IMR-90 (cell line): ENCODE data around the gene SLC25A21. TPM values are rescaled to one million over a fixed set of nuclear protein-coding genes. Genes with fewer than 3 reads are reported as not detected.

Experiments used
- ATAC-seq: fragments of 200-7000 bp; cut with Tn5 transposase; 2 replicates; pipeline ENCODE4 v1.9.1; 2020; ENCODE audit warnings: low read depth, mild to moderate bottlenecking, moderate library complexity
- BruUV-seq: library from RNA; stranded (reverse); fragments of 400-500 nt; replicated peaks from 2 replicates; lab custom pipeline; 2021; lab: Mats Ljungman, UMichigan
- CTCF ChIA-PET: fragments of 300-600 bp; formaldehyde crosslinking; extraction: SDS; loops from one replicate; lab custom pipeline; 2021; ENCODE audit warnings: antibody characterized with exemption; lab: Yijun Ruan, JAX
- POLR2A ChIA-PET: fragments of 300-600 bp; sonication (Branson Sonifier 250); formaldehyde crosslinking; loops from one replicate; lab custom pipeline; 2022; ENCODE audit warnings: antibody characterized with exemption; ENCODE audit not compliant: unreplicated experiment; lab: Charles Lee
- DNase-seq: peaks from one replicate; pipeline ENCODE4 v3.0.0; 2013
- H2AFZ ChIP-seq: replicated peaks from 2 replicates; pipeline ENCODE3; 2013; ENCODE audit warnings: low read length, mild to moderate bottlenecking; ENCODE audit not compliant: poor library complexity
- H2AK5ac ChIP-seq: 2 replicates; pipeline ENCODE4 v1.6.1; 2013; ENCODE audit warnings: low read depth, low read length, inconsistent platforms
- H2AK9ac ChIP-seq: replicated peaks from 2 replicates; pipeline ENCODE3; 2013; ENCODE audit warnings: mild to moderate bottlenecking, low read depth, low read length, moderate library complexity; ENCODE audit not compliant: poor library complexity
- H2BK120ac ChIP-seq: 2 replicates; pipeline ENCODE4 v1.6.1; 2013; ENCODE audit warnings: low read depth, low read length, inconsistent platforms
- H2BK15ac ChIP-seq: 3 replicates; pipeline ENCODE4 v1.6.1; 2013; ENCODE audit warnings: low read depth, low read length, inconsistent platforms
- H2BK20ac ChIP-seq: 2 replicates; pipeline ENCODE4 v1.6.1; 2013; ENCODE audit warnings: low read depth, mild to moderate bottlenecking, inconsistent platforms, low read length, moderate library complexity
- H2BK5ac ChIP-seq: 2 replicates; pipeline ENCODE4 v1.6.1; 2013; ENCODE audit warnings: mild to moderate bottlenecking, low read depth, low read length, inconsistent platforms; ENCODE audit not compliant: poor library complexity, severe bottlenecking
- H3K14ac ChIP-seq: replicated peaks from 2 replicates; pipeline ENCODE4 v1.6.1; 2013; ENCODE audit warnings: low read depth, low read length, inconsistent platforms
- H3K18ac ChIP-seq: 2 replicates; pipeline ENCODE4 v1.6.1; 2013; ENCODE audit warnings: low read depth, low read length, control low read depth
- H3K23ac ChIP-seq: 2 replicates; pipeline ENCODE4 v1.6.1; 2013; ENCODE audit warnings: low read depth, low read length, inconsistent platforms
- H3K27ac ChIP-seq: 2 replicates; pipeline ENCODE4 v1.5.1; 2013; ENCODE audit warnings: mild to moderate bottlenecking, control low read depth, low read length; ENCODE audit not compliant: insufficient read depth
- H3K27me3 ChIP-seq: 2 replicates; pipeline ENCODE4 v1.6.1; 2013; ENCODE audit warnings: low read length; ENCODE audit not compliant: control insufficient read depth, insufficient read depth
- H3K36me3 ChIP-seq: 2 replicates; pipeline ENCODE4 v1.6.1; 2013; ENCODE audit warnings: low read length, mixed read lengths; ENCODE audit not compliant: control insufficient read depth, insufficient read depth
- H3K4ac ChIP-seq: 2 replicates; pipeline ENCODE4 v1.6.1; 2013; ENCODE audit warnings: low read depth, low read length, inconsistent platforms
- H3K4me1 ChIP-seq: 2 replicates; pipeline ENCODE4 v1.6.1; 2013; ENCODE audit warnings: low read length, mixed read lengths; ENCODE audit not compliant: control insufficient read depth, insufficient read depth
- H3K4me2 ChIP-seq: 2 replicates; pipeline ENCODE4 v1.6.1; 2013; ENCODE audit warnings: low read depth, mild to moderate bottlenecking, control low read depth, low read length, moderate library complexity
- H3K4me3 ChIP-seq: 2 replicates; pipeline ENCODE4 v1.5.1; 2013; ENCODE audit warnings: low read depth, mild to moderate bottlenecking, control low read depth, low read length, moderate library complexity; ENCODE audit not compliant: insufficient read depth
- H3K56ac ChIP-seq: 2 replicates; pipeline ENCODE4 v1.6.1; 2013; ENCODE audit warnings: low read length, inconsistent platforms; ENCODE audit not compliant: insufficient read depth; ENCODE audit errors: extremely low read depth
- H3K79me1 ChIP-seq, 2 experiments: 2 replicates each; pipeline ENCODE4 v1.6.1; 2013; ENCODE audit warnings: low read length in 2 of 2, inconsistent platforms in 1 of 2, low read depth in 1 of 2
- H3K9ac ChIP-seq: 2 replicates; pipeline ENCODE4 v1.6.1; 2013; ENCODE audit warnings: low read depth, low read length, control low read depth
- H3K9me1 ChIP-seq: 2 replicates; pipeline ENCODE4 v1.6.1; 2013; ENCODE audit warnings: low read length, inconsistent platforms; ENCODE audit not compliant: insufficient read depth
- H3K9me3 ChIP-seq: 2 replicates; pipeline ENCODE4 v1.6.1; 2013; ENCODE audit warnings: low read length; ENCODE audit not compliant: control insufficient read depth, insufficient read depth
- H4K20me1 ChIP-seq: 2 replicates; pipeline ENCODE4 v1.6.1; 2013; ENCODE audit warnings: low read length, inconsistent platforms; ENCODE audit not compliant: insufficient read depth
- H4K5ac ChIP-seq: 2 replicates; pipeline ENCODE4 v1.6.1; 2013; ENCODE audit warnings: mild to moderate bottlenecking, low read depth, low read length, control low read depth
- H4K8ac ChIP-seq, 2 experiments: 2 replicates each; pipeline ENCODE4 v1.6.1; 2013; ENCODE audit warnings: low read depth in 2 of 2, low read length in 2 of 2, control low read depth in 1 of 2, inconsistent platforms in 1 of 2
- H4K91ac ChIP-seq: 2 replicates; pipeline ENCODE4 v1.6.1; 2013; ENCODE audit warnings: low read depth, low read length, inconsistent platforms; ENCODE audit not compliant: insufficient read depth
- BHLHE40 ChIP-seq: fragments of 150-350 bp; IDR thresholded peaks from 2 replicates; pipeline ENCODE4 v1.6.1; 2016; ENCODE audit warnings: mild to moderate bottlenecking, low read depth, low read length
- CHD1 ChIP-seq: IDR thresholded peaks from 2 replicates; pipeline ENCODE4 v1.6.1; 2012; ENCODE audit warnings: low read depth, low read length, improper control_type of control experiment
- ELK1 ChIP-seq: fragments of 150-350 bp; IDR thresholded peaks from 2 replicates; pipeline ENCODE4 v1.6.1; 2016; ENCODE audit warnings: low read depth, mild to moderate bottlenecking, low read length, moderate library complexity, borderline replicate concordance
- FOS ChIP-seq: fragments of 150-350 bp; IDR thresholded peaks from 2 replicates; pipeline ENCODE4 v1.6.1; 2016; ENCODE audit warnings: low read depth, low read length
- MXI1 ChIP-seq: IDR thresholded peaks from 2 replicates; pipeline ENCODE4 v1.6.1; 2012; ENCODE audit warnings: low read depth, mild to moderate bottlenecking, low read length, moderate library complexity, borderline replicate concordance
- RFX5 ChIP-seq: IDR thresholded peaks from 2 replicates; pipeline ENCODE4 v1.8.0; 2012; ENCODE audit warnings: low read depth, mild to moderate bottlenecking, low read length, moderate library complexity
- WGBS, 2 experiments: methylation state at CpG; one replicate each; pipeline versions ENCODE4 v1.1.5 to v1.1.7; 2013; ENCODE audit warnings: missing lambda C conversion rate in 2 of 2; ENCODE audit not compliant: insufficient read length in 1 of 2; ENCODE audit errors: extremely low coverage in 2 of 2; 5-methylcytosine and 5-hydroxymethylcytosine counted together
- dilution Hi-C: fragments of 300-500 bp; cut with HindIII; formaldehyde crosslinking; loops from one replicate; pipeline ENCODE4 v1.14.3; 2018; ENCODE audit warnings: low sequenced_read_pairs; ENCODE audit not compliant: unreplicated experiment
- in situ Hi-C: fragments of 300-500 bp; cut with MboI; formaldehyde crosslinking; loops from 3 replicates; pipeline ENCODE4 v1.14.3; 2019; ENCODE audit warnings: low sequenced_read_pairs, inconsistent platforms, mixed read lengths
- intact Hi-C: fragments of 100-400 bp; cut with micrococcal nuclease; formaldehyde crosslinking; loops from 2 replicates; pipeline ENCODE4 v1.10.0; 2022
- polyA plus RNA-seq, 3 experiments: library from polyadenylated mRNA; depleted of rRNA; stranded (reverse); fragments of >200 nt; gene quantifications; 2 replicates each; pipeline ENCODE4 v1.2.3, GENCODE V29; 2012; ENCODE audit warnings: low replicate concordance in 1 of 3
- total RNA-seq: library from RNA; depleted of rRNA; stranded (reverse); fragments of >200 nt; gene quantifications from 2 replicates; pipeline ENCODE4 v1.2.3, GENCODE V29; 2012
- TF ChIP-seq, protein P1 (sequence below): conservative IDR thresholded peaks from 2 replicates; pipeline ENCODE4 v1.5.1; 2012; ENCODE audit warnings: mild to moderate bottlenecking, low read depth, low read length, improper control_type of control experiment
- TF ChIP-seq, protein P2 (sequence below): fragments of 150-350 bp; IDR thresholded peaks from 2 replicates; pipeline ENCODE4 v1.6.1; 2017; ENCODE audit warnings: mild to moderate bottlenecking, antibody characterized with exemption, low read length, low read depth

The SLC25A21 gene
- total and polyA plus RNA-seq, 2 of the 4 experiments (the other 2 are of a cell fraction), result 0.62 to 0.90 TPM

GRCh38 chr14:36856095-36856878, 316.1 kb downstream of the SLC25A21 start:
- no peaks in the 10 kb centered on the region for H3K9me3 ChIP-seq
- H3K9ac ChIP-seq, result no peak overlapping the region
- H2AK9ac ChIP-seq, result no peak overlapping the region
- TF ChIP-seq, protein P1, sequence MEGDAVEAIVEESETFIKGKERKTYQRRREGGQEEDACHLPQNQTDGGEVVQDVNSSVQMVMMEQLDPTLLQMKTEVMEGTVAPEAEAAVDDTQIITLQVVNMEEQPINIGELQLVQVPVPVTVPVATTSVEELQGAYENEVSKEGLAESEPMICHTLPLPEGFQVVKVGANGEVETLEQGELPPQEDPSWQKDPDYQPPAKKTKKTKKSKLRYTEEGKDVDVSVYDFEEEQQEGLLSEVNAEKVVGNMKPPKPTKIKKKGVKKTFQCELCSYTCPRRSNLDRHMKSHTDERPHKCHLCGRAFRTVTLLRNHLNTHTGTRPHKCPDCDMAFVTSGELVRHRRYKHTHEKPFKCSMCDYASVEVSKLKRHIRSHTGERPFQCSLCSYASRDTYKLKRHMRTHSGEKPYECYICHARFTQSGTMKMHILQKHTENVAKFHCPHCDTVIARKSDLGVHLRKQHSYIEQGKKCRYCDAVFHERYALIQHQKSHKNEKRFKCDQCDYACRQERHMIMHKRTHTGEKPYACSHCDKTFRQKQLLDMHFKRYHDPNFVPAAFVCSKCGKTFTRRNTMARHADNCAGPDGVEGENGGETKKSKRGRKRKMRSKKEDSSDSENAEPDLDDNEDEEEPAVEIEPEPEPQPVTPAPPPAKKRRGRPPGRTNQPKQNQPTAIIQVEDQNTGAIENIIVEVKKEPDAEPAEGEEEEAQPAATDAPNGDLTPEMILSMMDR, result no peak
- TF ChIP-seq BHLHE40 (no peak), MXI1 (no peak), ELK1 (no peak), CHD1 (no peak), FOS (no peak), RFX5 (no peak)
- TF ChIP-seq, protein P2, sequence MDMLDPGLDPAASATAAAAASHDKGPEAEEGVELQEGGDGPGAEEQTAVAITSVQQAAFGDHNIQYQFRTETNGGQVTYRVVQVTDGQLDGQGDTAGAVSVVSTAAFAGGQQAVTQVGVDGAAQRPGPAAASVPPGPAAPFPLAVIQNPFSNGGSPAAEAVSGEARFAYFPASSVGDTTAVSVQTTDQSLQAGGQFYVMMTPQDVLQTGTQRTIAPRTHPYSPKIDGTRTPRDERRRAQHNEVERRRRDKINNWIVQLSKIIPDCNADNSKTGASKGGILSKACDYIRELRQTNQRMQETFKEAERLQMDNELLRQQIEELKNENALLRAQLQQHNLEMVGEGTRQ, result no peak
- POLR2A ChIA-PET, result no interaction called here
- H4K20me1 ChIP-seq, result no peaks in the 10 kb centered on the region
- H3K9me1 ChIP-seq, result no peaks in the 10 kb centered on the region
- no peak overlapping the region for H2BK5ac ChIP-seq
- H3K4me2 ChIP-seq, result no peak overlapping the region
- ATAC-seq (no peak), DNase-seq (no peak)
- WGBS, 2 experiments, result 25% methylated on average over 1 of the region's 15 CpGs; no CpG with 5 or more reads in 1 of the 2 experiments
- H3K4me1 ChIP-seq, result no peaks in the 10 kb centered on the region
- no peak overlapping the region for H2BK15ac ChIP-seq
- dilution Hi-C loops (no loop called here), in situ Hi-C loops (no loop called here), intact Hi-C loops (loop anchor here (10.0 kb wide), 1 partner anchor 289 kb away; no protein-coding TSS in a partner anchor)
- H3K18ac ChIP-seq, result no peak overlapping the region
- peaks cover 7% of the 10 kb centered on the region for H3K27me3 ChIP-seq
- H3K14ac ChIP-seq, result no peak overlapping the region
- H2AFZ ChIP-seq, result no peak overlapping the region
- H4K5ac ChIP-seq, result no peak overlapping the region
- no peak overlapping the region for H4K8ac ChIP-seq
- no peak overlapping the region for H3K23ac ChIP-seq
- H3K4me3 ChIP-seq, result no peak overlapping the region
- H3K27ac ChIP-seq, result no peak overlapping the region
- no peak overlapping the region for H3K4ac ChIP-seq
- no peak overlapping the region for H2BK20ac ChIP-seq
- H2BK120ac ChIP-seq, result no peak overlapping the region
- H3K56ac ChIP-seq, result no peak overlapping the region
- CTCF ChIA-PET, result no interaction called here
- H4K91ac ChIP-seq, result no peak overlapping the region
- no TSS peak for BruUV-seq
- no peak overlapping the region for H2AK5ac ChIP-seq
- no peaks in the 10 kb centered on the region for H3K79me1 ChIP-seq
- H3K36me3 ChIP-seq, result no peaks in the 10 kb centered on the region
